Measurements from ENCODE around the gene AFF3. TPM values are rescaled to one million over a fixed set of nuclear protein-coding genes. Genes with fewer than 3 reads are reported as not detected.

The AFF3 gene
- total and polyA plus RNA-seq, 8 donors = 1.4 to 78.8 (median 14.7) TPM

DNA sequence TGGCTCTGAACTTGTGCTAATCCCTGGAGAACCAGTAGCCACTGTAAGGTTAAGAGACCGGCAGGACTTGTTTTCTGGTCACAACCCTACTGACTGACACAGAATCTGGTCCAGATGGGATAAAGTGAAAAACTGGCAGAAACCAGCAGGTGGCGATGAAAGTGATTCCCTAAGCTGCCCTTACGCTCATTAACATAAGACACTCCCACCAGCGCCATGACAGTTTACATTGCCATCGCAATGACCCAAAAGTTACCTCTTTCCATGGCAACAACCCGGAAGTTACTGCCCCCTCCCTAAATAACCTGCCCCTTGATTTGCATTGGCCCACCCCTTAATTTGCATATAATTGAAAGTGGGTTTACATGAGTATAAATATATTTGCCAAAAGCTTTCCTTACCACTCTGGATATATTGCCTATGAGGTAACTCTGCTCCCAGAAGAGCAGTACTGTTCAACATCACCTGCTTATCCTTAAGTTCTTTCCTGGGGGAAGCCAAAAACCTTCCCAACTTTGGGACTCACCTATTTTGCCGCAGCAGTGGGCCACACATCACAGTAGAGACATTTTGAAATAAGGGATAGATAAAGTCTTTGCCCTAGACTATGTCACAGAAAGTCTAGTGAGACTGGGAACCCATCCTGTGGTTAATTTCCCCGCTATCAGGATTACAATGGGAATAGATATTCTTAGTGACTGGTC lies 35.8 kb upstream of the AFF3 start:
- H3K36me3 ChIP-seq = no peaks in the 10 kb centered on the region
- no peaks in the 10 kb centered on the region for H3K27me3 ChIP-seq
- H3K9me3 ChIP-seq = no peaks in the 10 kb centered on the region
- H3K4me1 ChIP-seq = peaks cover 0 to 5% (median 0%) of the 10 kb centered on the region in 4 donors
- 53 to 61% (median 56%) methylated on average over 8 of the region's 8 CpGs for WGBS, 5 donors
- TF ChIP-seq, protein P1, sequence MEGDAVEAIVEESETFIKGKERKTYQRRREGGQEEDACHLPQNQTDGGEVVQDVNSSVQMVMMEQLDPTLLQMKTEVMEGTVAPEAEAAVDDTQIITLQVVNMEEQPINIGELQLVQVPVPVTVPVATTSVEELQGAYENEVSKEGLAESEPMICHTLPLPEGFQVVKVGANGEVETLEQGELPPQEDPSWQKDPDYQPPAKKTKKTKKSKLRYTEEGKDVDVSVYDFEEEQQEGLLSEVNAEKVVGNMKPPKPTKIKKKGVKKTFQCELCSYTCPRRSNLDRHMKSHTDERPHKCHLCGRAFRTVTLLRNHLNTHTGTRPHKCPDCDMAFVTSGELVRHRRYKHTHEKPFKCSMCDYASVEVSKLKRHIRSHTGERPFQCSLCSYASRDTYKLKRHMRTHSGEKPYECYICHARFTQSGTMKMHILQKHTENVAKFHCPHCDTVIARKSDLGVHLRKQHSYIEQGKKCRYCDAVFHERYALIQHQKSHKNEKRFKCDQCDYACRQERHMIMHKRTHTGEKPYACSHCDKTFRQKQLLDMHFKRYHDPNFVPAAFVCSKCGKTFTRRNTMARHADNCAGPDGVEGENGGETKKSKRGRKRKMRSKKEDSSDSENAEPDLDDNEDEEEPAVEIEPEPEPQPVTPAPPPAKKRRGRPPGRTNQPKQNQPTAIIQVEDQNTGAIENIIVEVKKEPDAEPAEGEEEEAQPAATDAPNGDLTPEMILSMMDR (IDR thresholded peaks at IDR 0.05) = peak in 4 of 7 experiments; percentile 15 to 22 (median 21)
- TF ChIP-seq POLR2A (IDR thresholded peaks at IDR 0.05) (no peak), POLR2AphosphoS5 (IDR thresholded peaks at IDR 0.05) (no peak)
- no peak overlapping the region for H3K4me3 ChIP-seq
- intact Hi-C loops (cut with DNase I; ENCODE audit: low total_unique reads) = no loop called here
- H3K27ac ChIP-seq = no peak overlapping the region
- DNase-seq = peak; percentile 48 to 51

DNA sequence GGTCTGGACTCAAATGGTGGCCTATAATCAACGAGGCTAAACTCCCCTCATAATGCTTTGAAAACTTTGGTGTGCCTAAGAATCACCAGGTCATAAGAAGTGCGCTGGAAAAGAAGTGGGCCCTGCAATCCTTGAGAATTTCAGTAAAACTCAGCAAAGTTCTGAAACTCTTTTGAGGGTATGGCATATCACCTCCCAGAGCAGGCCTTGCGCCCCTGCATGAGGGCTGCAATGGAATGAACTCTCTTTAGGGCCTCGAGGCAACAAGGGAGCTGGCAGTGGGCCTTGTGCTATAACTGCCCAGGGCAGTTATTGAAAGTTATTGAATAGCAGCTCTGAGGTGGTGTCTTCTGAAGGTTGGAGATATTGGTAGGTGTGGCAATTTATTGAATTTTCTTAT lies 34.5 kb upstream of the AFF3 start:
- H3K4me1 ChIP-seq = peaks cover 0 to 5% (median 0%) of the 10 kb centered on the region in 4 donors
- TF ChIP-seq POLR2AphosphoS5 (IDR thresholded peaks at IDR 0.05) (no peak), EP300 (IDR thresholded peaks at IDR 0.05) (no peak), POLR2A (IDR thresholded peaks at IDR 0.05) (no peak)
- TF ChIP-seq, protein P1 (IDR thresholded peaks at IDR 0.05) = no peak
- intact Hi-C loops (cut with DNase I; ENCODE audit: low total_unique reads) = no loop called here
- H3K4me3 ChIP-seq = no peak overlapping the region
- H3K27ac ChIP-seq = no peak overlapping the region
- no peaks in the 10 kb centered on the region for H3K9me3 ChIP-seq
- DNase-seq = no peak
- no peaks in the 10 kb centered on the region for H3K36me3 ChIP-seq
- H3K27me3 ChIP-seq = no peaks in the 10 kb centered on the region
- 84 to 90% (median 85%) methylated on average over 4 of the region's 4 CpGs for WGBS, 5 donors

DNA sequence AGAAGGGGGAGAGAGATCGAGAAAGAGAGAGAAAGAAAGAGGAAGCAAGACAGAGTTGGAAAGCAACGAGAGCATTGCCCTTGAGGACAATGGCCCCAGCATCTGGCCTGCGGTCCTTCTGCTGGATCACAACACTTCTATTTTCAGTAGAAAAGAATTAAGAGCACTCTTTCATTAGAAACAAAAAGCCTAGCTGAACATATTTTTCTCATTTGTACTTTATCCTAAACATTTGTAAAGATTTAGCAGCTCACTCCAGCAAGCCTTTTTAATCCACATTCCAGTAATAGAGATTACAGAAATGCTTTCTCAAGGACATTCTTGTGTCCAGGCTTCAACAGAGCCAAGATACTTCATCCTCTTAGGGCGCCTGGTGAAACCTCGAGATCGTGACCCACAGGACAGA lies 31.6 kb upstream of the AFF3 start:
- Histone ChIP-seq H3K9me3 (no peaks in the 10 kb centered on the region), H3K4me3 (no peak overlapping the region), H3K27me3 (no peaks in the 10 kb centered on the region), H3K36me3 (no peaks in the 10 kb centered on the region), H3K4me1 (peaks cover 0 to 5% (median 0%) of the 10 kb centered on the region in 4 donors), H3K27ac (peak overlapping the region in 2 of 5 donors; percentile 2 to 20)
- TF ChIP-seq POLR2A (IDR thresholded peaks at IDR 0.05) (no peak), EP300 (IDR thresholded peaks at IDR 0.05) (no peak), POLR2AphosphoS5 (IDR thresholded peaks at IDR 0.05) (no peak)
- TF ChIP-seq, protein P1 (IDR thresholded peaks at IDR 0.05) = no peak
- intact Hi-C loops (cut with DNase I; ENCODE audit: low total_unique reads) = no loop called here
- peak in 1 of 2 donors; percentile 45 for DNase-seq
- WGBS, 5 donors = 60 to 68% (median 65%) methylated on average over 6 of the region's 6 CpGs

DNA sequence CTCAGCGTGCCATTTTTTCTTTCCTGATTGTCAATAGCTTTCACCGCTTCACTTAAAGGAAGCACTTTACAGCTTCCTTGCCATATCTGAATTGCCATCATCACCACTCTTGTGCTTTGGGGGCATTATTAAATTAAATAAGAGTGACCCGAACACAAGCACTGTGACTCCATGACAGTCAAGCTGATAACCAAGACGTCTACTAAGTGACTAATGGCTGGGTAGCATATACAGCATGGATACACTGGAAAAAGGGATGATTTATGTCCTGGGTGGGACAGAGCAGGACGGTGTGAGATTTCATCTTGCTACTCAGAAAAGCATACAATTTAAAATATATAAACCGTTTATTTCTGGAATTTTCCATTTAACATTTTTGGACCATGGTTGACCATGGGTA lies 24.3 kb upstream of the AFF3 start:
- H3K4me3 ChIP-seq = no peak overlapping the region
- H3K9me3 ChIP-seq = peaks cover 0 to 11% (median 0%) of the 10 kb centered on the region in 4 donors
- no peak overlapping the region for H3K27ac ChIP-seq
- H3K27me3 ChIP-seq = no peaks in the 10 kb centered on the region
- intact Hi-C loops (cut with DNase I; ENCODE audit: low total_unique reads) = no loop called here
- H3K36me3 ChIP-seq = no peaks in the 10 kb centered on the region
- DNase-seq = no peak
- WGBS, 5 donors = 88 to 90% (median 89%) methylated on average over 6 of the region's 6 CpGs
- no peaks in the 10 kb centered on the region for H3K4me1 ChIP-seq
- TF ChIP-seq, protein P1 (IDR thresholded peaks at IDR 0.05) = no peak
- TF ChIP-seq POLR2AphosphoS5 (IDR thresholded peaks at IDR 0.05) (no peak), POLR2A (IDR thresholded peaks at IDR 0.05) (no peak)

Data from stomach (tissue), 9 donors.